A673 (cell line): Measurements from ENCODE around the gene PLCG2.

ENCODE experiments used
- EZH2 ChIP-seq: fragments of 200-600 bp; sonication (generic); IDR thresholded peaks from 2 replicates; pipeline ENCODE4 v1.6.1; 2017; ENCODE audit warnings: borderline replicate concordance, low read depth, mild to moderate bottlenecking, mixed read lengths, antibody characterized with exemption, low read length; ENCODE audit not compliant: poor library complexity, severe bottlenecking
- TF ChIP-seq, protein P1 (sequence below): fragments of 300-800, 200-600 bp; sonication (generic); conservative IDR thresholded peaks from 2 replicates; pipeline ENCODE4 v1.5.1; 2017; ENCODE audit warnings: low read depth, mild to moderate bottlenecking, antibody characterized with exemption, low read length, moderate library complexity, mixed read lengths

- TF ChIP-seq, protein P1, sequence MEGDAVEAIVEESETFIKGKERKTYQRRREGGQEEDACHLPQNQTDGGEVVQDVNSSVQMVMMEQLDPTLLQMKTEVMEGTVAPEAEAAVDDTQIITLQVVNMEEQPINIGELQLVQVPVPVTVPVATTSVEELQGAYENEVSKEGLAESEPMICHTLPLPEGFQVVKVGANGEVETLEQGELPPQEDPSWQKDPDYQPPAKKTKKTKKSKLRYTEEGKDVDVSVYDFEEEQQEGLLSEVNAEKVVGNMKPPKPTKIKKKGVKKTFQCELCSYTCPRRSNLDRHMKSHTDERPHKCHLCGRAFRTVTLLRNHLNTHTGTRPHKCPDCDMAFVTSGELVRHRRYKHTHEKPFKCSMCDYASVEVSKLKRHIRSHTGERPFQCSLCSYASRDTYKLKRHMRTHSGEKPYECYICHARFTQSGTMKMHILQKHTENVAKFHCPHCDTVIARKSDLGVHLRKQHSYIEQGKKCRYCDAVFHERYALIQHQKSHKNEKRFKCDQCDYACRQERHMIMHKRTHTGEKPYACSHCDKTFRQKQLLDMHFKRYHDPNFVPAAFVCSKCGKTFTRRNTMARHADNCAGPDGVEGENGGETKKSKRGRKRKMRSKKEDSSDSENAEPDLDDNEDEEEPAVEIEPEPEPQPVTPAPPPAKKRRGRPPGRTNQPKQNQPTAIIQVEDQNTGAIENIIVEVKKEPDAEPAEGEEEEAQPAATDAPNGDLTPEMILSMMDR: no peak
- no peak for TF ChIP-seq EZH2
These were observed 166.6 kb downstream of the PLCG2 start for GRCh38 chr16:81945665-81946064.
